ENCODE measurements around the gene IL17REL. TPM values are rescaled to one million over a fixed set of nuclear protein-coding genes. Genes with fewer than 3 reads are reported as not detected.

The IL17REL gene
- total RNA-seq, 1 experiment from 2014 or later: not detected

DNA sequence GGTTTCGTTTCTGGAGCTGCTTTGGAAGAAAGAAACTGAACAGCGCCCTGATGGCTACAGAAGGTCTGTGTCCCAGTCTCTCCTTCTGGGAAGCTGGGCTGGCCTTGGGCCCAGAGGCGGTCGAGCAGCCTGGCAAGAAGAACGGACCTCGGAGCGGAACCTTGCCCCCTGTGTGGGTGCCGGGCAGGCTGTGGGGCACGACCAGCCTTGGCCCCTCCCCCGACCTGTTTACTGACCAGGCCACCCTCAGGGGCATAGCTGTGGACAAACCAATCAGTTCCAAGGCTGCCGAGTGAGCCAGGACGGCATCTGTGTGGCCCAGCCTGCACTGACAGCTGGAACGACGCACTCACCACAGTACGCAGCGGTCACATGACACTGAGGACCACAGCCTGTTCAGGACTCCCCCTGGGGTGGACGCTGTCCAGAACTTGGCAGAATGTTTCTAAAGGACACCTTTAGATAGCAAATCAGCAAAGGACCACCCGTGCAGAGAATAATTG, 44.8 kb downstream of the IL17REL start:
- Histone ChIP-seq H3K27ac (peak overlapping the region; percentile 19), H3K4me3 (no peak overlapping the region), H3K9me3 (replicated peaks) (peaks cover under 1% of the 10 kb centered on the region; the same call in 1 of the 2 replicates), H3K36me3 (peaks cover 13% of the 10 kb centered on the region), H3K4me1 (peaks cover 26% of the 10 kb centered on the region), H3K27me3 (no peaks in the 10 kb centered on the region)
- DNase-seq: peak; percentile 80

DNA sequence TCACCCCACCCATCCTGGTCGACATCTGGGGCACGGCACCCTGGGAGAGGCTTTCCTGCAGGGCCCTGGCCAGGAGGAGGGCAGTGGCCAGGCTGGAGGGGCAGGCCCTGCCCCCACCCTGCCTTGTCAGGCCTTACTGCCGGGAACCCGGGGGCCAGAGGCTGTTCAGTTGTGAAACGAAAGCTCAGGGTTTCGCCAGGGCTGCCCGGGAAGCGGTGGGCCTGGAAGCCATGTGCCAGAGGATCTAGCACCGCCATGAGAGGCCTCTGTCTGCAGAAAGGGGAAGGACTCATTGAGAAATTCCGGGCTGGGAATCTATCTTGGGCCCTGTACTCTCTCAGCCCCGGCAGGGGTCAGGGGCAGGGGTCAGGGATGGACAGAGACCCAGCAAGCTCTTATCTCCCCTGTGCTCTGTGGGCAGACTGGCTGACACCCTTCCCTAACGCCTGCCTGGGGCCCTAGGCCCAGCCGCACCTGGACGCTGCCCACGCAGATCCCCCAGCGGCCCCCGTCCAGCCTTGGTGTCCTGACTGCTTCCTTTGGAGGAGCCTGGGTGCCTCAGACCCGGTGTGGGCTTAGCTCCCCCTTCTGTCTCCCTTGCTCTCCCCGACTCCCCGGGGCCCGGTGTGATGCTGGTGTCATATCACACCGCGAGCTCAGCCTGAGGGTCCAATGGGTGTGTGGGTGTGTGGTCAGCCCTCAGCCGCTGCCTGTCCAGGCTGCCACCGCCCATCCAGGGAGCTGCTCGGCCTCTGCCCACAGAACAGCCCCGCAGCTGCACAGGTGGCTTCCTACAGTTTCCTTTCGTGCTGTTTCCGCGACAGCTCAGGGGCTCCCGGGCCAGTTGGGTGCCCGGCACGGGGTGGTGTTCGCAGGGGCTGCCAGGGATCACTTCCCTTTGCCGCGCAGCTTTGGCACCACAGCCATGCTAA, 45.5 kb downstream of the IL17REL start:
- no peaks in the 10 kb centered on the region for H3K27me3 ChIP-seq
- H3K27ac ChIP-seq: peak overlapping the region; percentile 19
- peaks cover 30% of the 10 kb centered on the region for H3K4me1 ChIP-seq
- DNase-seq: peak; percentile 80 to 81
- H3K9me3 ChIP-seq (replicated peaks): no peaks in the 10 kb centered on the region
- H3K36me3 ChIP-seq: peaks cover 17% of the 10 kb centered on the region
- H3K4me3 ChIP-seq: peak overlapping the region; percentile 3; the same call in 1 of the 2 replicates

DNA sequence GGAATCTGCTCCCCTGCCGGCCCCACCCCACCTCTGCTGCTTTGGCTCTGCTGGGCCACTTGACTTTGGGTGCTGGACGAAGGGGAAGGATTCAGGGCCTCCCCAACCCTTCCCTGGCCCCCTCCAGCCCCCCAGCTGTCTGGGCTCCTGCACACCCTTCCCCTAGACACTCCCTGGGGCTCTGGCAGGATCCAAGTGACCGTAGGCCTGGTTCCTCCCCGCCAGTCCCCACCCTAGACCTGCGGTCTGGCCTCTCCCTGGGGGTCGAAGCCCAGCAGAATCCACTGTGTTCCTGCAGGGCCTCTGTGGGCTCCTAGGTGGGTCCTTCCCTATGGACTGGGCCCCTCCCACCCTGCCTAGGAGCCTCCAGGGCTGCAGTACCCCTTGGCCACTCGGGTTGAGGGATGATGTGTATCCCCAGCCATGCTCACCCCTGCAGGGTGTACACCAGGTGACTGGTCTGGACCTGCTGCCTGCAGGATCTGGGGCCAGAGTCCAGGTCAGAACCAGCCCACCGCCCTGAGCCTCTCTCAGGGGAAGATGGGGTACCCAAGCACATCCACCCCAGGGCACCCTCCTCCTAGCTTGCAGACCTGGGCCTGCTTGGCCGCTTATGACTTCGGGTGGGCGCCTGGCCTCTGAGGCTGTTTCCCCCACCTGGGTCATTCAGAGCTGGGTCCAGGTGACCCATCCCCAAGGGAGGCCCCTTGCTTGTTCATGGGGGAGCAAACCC, 46.4 kb downstream of the IL17REL start:
- no peak overlapping the region for H3K4me3 ChIP-seq
- no peaks in the 10 kb centered on the region for H3K27me3 ChIP-seq
- H3K9me3 ChIP-seq (replicated peaks): no peaks in the 10 kb centered on the region
- DNase-seq: peak in 1 of 2 experiments; percentile 12
- no peak overlapping the region; the same call in 1 of the 2 replicates for H3K27ac ChIP-seq
- peaks cover 21% of the 10 kb centered on the region for H3K36me3 ChIP-seq
- H3K4me1 ChIP-seq: peaks cover 33% of the 10 kb centered on the region

- Histone ChIP-seq H3K36me3 (peaks cover 21% of the 10 kb centered on the region), H3K9me3 (replicated peaks) (no peaks in the 10 kb centered on the region), H3K4me1 (peaks cover 30% of the 10 kb centered on the region), H3K27ac (no peak overlapping the region), H3K27me3 (no peaks in the 10 kb centered on the region), H3K4me3 (no peak overlapping the region)
- peak; percentile 11 to 16 for DNase-seq
Observed at GRCh38 chr22:49965091-49966040, 47.2 kb downstream of the IL17REL start.

- no peaks in the 10 kb centered on the region for H3K27me3 ChIP-seq
- H3K27ac ChIP-seq: no peak overlapping the region
- H3K9me3 ChIP-seq (replicated peaks): no peaks in the 10 kb centered on the region
- no peak overlapping the region for H3K4me3 ChIP-seq
- peaks cover 34% of the 10 kb centered on the region for H3K4me1 ChIP-seq
- H3K36me3 ChIP-seq: peaks cover 21% of the 10 kb centered on the region
- peak in 1 of 2 experiments; percentile 7 for DNase-seq
Observed at GRCh38 chr22:49964136-49965090, 48.2 kb downstream of the IL17REL start.

DNA sequence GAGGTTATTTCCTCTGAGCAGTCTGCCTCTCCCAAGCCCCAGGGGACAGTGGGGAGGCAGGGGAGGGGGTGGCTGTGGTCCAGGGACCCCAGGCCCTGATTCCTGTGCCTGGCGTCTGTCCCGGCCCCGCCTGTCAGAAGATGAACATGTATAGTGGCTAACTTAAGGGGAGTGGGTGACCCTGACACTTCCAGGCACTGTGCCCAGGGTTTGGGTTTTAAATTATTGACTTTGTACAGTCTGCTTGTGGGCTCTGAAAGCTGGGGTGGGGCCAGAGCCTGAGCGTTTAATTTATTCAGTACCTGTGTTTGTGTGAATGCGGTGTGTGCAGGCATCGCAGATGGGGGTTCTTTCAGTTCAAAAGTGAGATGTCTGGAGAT, 48.9 kb downstream of the IL17REL start:
- H3K27ac ChIP-seq: no peak overlapping the region
- H3K4me3 ChIP-seq: no peak overlapping the region
- peaks cover 21% of the 10 kb centered on the region for H3K36me3 ChIP-seq
- H3K27me3 ChIP-seq: no peaks in the 10 kb centered on the region
- no peak for DNase-seq
- peaks cover 37% of the 10 kb centered on the region for H3K4me1 ChIP-seq
- H3K9me3 ChIP-seq (replicated peaks): no peaks in the 10 kb centered on the region

DNA sequence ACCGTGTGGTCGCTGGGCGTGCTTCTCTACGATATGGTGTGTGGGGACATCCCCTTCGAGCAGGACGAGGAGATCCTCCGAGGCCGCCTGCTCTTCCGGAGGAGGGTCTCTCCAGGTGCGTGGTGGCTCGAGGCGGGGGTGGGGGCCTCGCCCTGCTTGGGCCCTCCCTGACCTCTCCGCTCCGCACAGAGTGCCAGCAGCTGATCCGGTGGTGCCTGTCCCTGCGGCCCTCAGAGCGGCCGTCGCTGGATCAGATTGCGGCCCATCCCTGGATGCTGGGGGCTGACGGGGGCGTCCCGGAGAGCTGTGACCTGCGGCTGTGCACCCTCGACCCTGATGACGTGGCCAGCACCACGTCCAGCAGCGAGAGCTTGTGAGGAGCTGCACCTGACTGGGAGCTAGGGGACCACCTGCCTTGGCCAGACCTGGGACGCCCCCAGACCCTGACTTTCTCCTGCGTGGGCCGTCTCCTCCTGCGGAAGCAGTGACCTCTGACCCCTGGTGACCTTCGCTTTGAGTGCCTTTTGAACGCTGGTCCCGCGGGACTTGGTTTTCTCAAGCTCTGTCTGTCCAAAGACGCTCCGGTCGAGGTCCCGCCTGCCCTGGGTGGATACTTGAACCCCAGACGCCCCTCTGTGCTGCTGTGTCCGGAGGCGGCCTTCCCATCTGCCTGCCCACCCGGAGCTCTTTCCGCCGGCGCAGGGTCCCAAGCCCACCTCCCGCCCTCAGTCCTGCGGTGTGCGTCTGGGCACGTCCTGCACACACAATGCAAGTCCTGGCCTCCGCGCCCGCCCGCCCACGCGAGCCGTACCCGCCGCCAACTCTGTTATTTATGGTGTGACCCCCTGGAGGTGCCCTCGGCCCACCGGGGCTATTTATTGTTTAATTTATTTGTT, 49.6 kb downstream of the IL17REL start:
- Histone ChIP-seq H3K9me3 (replicated peaks) (no peaks in the 10 kb centered on the region), H3K4me3 (peak overlapping the region; percentile 6; the same call in 1 of the 2 replicates), H3K27ac (no peak overlapping the region), H3K27me3 (no peaks in the 10 kb centered on the region), H3K36me3 (peaks cover 21% of the 10 kb centered on the region), H3K4me1 (peaks cover 37% of the 10 kb centered on the region)
- peak in 1 of 2 experiments; percentile 7 for DNase-seq

DNA sequence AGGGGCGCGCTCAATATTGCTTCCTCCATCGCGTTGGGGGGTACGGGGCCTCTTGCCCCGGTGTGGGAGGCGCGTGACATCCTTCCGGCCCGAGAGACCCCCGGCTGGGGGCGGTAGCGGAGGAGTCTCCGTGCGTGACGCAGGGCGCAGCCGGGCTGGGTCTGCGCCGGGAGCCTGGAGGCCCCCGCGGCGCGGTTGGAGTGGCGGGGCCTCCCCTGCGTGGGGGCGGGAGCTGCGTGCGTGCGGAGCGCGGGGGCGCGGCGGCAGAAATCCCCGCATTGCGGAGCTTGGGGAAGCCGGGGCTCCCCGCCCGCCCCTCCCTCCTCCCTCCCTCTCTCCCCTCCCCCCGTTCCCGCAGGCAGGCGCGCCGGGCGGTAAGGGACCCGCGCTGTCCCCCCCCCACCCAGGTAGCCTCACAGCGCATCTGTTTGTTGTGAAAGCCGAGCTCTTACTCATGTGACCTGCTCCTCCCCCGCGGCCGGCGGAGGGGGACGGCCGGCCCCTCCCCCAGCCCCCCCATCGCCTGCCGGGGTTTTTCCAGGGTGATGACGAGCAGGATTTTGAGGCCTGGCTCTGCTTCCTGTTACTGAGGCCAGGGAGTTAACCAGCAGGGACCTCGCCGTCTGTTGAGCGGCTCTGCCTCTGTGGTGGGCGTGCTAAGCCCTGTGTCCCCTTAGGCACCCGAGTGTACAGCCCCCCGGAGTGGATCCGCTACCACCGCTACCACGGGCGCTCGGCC, 50.4 kb downstream of the IL17REL start:
- H3K27ac ChIP-seq: no peak overlapping the region
- no peaks in the 10 kb centered on the region for H3K27me3 ChIP-seq
- peaks cover 36% of the 10 kb centered on the region for H3K4me1 ChIP-seq
- H3K9me3 ChIP-seq (replicated peaks): no peaks in the 10 kb centered on the region
- H3K4me3 ChIP-seq: peak overlapping the region; percentile 64
- DNase-seq: peak; percentile 74 to 79
- H3K36me3 ChIP-seq: peaks cover 21% of the 10 kb centered on the region

DNA sequence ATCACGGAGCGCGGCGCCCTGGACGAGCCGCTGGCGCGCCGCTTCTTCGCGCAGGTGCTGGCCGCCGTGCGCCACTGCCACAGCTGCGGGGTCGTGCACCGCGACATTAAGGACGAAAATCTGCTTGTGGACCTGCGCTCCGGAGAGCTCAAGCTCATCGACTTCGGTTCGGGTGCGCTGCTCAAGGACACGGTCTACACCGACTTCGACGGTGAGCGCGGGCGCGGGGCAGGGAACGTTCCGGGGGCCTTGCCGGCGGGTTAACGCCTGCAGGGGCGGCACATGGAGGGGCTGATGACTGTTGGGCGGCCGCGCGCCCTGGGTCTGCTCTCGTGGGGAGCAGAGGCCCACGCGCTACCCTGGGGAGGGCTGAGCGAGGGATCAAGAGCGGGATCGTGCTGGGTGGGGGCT, 51.0 kb downstream of the IL17REL start:
- peaks cover 36% of the 10 kb centered on the region for H3K4me1 ChIP-seq
- peak in 1 of 2 experiments; percentile 17 for DNase-seq
- peak overlapping the region; percentile 64 for H3K4me3 ChIP-seq
- no peaks in the 10 kb centered on the region for H3K27me3 ChIP-seq
- H3K27ac ChIP-seq: no peak overlapping the region
- peaks cover 21% of the 10 kb centered on the region for H3K36me3 ChIP-seq
- H3K9me3 ChIP-seq (replicated peaks): no peaks in the 10 kb centered on the region

DNA sequence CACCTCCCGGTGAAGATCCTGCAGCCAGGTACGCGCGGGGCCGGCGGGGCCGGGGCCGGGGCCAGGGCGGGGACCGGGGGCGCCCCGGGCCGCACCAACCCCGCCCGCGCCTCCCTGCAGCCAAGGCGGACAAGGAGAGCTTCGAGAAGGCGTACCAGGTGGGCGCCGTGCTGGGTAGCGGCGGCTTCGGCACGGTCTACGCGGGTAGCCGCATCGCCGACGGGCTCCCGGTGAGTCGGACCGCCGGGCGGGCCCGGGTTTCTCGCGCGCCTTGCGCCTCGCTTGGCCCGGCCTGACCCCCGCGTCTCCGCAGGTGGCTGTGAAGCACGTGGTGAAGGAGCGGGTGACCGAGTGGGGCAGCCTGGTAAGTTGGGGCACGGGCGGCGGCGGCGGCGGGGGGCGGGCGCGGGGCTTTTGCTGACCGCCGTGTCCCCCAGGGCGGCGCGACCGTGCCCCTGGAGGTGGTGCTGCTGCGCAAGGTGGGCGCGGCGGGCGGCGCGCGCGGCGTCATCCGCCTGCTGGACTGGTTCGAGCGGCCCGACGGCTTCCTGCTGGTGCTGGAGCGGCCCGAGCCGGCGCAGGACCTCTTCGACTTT, 51.5 kb downstream of the IL17REL start:
- Histone ChIP-seq H3K36me3 (peaks cover 21% of the 10 kb centered on the region), H3K27ac (no peak overlapping the region), H3K4me3 (peak overlapping the region; percentile 64), H3K27me3 (no peaks in the 10 kb centered on the region), H3K4me1 (peaks cover 35% of the 10 kb centered on the region), H3K9me3 (replicated peaks) (no peaks in the 10 kb centered on the region)
- DNase-seq: no peak

DNA sequence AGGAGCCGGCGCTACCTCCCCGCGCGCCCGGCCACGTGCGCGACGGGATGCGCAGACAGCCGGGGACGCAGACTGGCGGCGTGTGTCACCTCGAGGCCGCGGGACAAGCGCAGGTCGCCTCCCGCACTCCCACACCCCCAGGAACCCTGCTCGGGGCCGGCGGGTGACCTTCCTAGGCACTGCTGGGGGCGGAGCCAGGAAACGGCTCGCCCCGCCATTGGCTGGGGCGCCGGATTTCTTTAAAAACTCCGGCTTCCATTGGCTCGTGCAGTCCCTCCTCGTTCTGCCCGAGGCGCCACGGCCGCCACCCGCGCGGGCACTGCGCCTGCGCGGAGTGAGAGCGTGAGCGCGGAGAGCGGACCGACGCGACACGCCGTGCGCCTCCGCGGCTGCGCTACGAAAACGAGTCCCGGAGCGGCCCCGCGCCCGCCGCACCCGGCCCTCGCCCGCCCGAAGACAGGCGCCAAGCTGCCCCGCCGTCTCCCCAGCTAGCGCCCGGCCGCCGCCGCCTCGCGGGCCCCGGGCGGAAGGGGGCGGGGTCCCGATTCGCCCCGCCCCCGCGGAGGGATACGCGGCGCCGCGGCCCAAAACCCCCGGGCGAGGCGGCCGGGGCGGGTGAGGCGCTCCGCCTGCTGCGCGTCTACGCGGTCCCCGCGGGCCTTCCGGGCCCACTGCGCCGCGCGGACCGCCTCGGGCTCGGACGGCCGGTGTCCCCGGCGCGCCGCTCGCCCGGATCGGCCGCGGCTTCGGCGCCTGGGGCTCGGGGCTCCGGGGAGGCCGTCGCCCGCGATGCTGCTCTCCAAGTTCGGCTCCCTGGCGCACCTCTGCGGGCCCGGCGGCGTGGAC, 52.2 kb downstream of the IL17REL start, which contains the start of gene PIM3:
TSS of gene PIM3 (plus strand) at position 614 of the 846 bp plus-strand sequence. CDS start at position 790, 176 bp downstream.
- peak within 1 kb of the TSS; percentile 64 for H3K4me3 ChIP-seq
- DNase-seq: peak; percentile 98 to 99
- peaks cover 35% of the 10 kb centered on the region for H3K4me1 ChIP-seq
- no peaks in the 10 kb centered on the region for H3K27me3 ChIP-seq
- no peaks in the 10 kb centered on the region for H3K9me3 ChIP-seq (replicated peaks)
- H3K36me3 ChIP-seq: peaks cover 21% of the 10 kb centered on the region
- H3K27ac ChIP-seq: peak within 1 kb of the TSS; percentile 60

Data from SJCRH30 (cell line).